ENCODE measurements around the gene CDO1.
"Not testable (repeated sequence)": the region's sequence is repeated elsewhere in the genome, so short reads cannot be mapped to it uniquely, and the experiment has no call there.

CDO1 gene

DNA sequence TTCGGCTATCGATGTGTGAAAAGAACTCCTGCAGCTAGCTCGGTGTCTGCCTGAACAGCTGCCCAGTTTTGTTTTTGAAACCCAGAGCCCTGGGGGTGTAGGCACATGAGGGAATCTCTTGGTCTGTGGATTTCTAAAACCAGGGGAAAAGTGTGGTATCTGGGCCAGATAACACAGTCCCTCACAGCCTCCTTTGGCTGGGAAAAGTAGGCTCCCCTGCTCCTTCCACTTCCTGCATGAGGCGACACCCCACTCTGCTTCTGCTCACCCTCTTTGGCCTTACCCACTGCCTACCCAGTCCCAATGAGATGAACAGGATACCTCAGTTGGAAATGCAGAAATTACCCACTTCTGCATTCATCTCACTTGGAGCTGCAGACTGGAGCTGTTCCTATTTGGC, 9.5 kb upstream of the CDO1 start:
- DNase-seq = no peak

DNA sequence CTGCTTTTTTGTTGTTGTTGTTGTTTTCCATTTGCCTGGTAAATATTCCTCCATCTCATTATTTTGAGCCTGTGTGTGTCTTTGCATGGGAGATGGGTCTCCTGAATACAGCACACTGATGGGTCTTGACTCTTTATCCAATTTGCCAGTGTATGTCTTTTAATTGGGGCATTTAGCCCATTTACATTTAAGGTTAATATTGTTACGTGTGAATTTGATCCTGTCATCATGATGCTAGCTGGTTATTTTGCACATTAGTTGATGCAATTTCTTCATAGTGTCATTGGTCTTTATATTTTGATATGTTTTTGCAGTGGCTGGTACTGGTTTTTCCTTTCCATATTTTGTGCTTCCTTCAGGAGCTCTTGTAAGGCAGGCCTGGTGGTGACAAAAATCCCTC, 8.5 kb upstream of the CDO1 start:
- DNase-seq = not testable (repeated sequence)

DNA sequence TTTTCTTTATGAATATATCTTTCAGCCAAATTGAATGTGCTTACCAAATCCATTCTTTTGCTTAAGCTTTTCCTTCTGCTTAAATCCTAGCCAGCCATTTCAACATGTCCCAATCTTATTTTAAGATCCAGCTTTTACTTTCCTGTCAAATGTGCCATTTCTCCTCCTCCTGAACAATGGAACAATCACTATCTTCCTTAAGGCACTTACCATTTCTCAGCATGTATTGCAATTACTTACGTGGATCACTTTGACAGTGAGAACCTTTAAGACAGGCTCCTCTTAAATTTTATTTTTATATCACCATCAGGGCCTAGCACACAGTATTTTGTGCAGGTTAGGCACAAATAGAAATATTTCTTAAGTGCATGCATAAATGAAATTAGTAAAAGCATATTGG, 4.4 kb upstream of the CDO1 start:
- no peak for DNase-seq

DNA sequence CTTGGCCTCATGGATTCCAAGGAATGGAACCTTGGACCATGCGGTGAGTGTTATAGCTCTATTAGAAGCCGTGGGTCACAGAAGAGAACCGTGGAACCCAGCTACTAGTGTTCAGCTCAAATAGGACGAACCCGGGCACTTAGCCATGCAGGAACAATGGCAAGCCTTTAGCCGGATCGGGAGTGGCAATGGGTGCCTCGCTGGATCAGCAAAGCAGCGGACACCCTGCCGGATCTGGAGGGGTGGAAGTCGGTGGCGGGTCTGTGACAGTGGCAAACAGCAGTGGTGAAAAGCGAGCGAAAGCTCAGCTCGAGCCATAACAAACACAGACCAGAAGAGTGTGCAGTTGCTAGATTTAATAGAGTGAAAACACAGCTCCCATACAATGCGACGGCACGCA, 2.4 kb upstream of the CDO1 start:
- DNase-seq = no peak

DNA sequence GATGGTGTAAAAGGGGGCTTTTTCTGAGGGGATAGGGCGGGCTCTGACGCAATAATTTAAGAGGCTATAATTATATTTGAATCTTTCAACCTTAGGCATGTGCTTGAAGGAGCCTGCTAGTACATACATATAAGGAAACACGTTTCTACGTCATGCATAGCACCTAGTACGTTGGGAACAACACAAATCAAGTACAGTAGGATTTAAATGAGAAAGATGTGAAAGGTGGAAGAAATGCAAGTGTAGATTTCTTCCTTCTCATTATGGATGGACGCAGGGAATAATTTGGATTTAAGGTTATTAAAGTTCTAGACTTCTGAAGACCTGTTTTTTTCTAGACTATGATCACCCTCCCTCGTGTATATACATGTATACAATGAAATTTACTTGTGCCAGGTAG, 927 bp upstream of the CDO1 start:
- no peak for DNase-seq

DNA sequence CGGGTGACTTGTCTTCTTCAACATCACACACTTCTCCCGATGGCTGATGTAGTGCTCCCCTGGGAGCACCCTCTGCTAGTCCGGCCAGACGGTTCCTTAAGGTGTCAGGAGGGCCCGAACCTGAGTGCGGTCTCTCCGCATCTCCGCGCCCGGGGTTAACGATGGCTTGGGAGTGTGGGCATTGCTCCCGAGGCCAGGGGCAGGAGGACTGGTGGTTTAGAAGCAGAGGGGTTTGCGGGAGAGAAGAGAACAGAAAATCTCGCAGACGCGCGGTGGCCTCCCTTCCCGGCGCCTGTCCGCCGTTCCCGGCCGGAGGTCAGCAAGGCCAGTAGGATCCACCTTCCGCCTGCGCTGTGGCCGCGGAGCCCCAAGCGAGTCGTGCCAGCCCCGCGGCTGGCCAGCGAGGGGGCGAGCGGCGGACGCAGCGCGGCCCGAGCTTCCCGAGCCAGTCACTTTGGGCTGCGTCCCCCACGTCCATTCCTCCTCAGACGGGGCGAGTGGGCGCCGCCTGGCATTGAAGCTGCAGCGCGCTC, 700 bp downstream of the CDO1 start:
- no peak for DNase-seq

DNA sequence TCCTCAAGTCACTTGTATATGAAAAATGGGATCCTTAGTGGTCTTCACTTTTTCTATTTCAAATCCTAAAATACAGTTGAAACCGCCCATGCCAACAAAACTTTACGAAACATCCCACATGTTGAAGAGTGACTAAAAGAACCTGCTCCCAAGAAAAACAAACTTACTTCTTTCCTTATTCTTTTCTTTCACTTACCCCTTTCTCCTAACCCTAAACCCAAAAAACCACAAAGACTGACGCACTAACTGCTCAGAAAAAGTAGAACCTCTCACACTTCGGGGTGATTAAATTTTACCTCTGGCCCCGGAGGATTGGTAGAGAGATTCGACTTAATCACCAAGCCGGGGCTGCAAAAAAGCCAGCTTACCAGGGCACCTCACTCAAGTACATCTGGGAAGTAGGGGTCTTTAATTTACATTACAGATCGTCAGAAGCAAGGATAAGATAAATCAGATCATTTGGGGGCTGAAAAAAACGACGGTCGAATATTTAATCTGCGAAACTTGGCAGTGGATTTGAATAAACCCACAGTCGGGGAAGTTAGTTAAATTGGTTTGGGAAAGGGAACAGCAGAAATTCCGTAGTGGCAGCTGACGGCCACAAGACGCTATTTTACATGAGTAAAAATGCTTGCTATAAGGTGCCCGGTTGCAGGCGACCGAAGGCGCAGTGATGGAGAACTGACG, 1.3 kb downstream of the CDO1 start:
- DNase-seq = no peak

DNA sequence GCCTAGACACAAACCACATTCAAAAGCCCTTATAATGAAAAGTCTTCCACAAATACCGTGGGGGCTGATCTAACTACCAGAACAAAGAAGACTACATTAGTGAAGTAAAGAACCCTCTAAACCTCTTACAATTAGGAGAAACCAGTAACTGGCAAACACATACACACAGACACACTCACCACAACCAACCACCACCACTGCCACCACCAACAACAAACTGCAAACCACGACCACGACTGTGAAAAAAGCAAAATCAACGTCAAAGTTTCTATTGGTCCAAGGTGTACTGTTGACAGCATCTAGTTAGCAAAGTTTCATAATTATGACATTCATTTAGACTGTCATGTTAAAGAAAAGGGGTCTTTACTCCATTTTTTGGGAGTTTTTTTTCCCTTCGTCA, 2.7 kb downstream of the CDO1 start:
- DNase-seq = no peak

DNA sequence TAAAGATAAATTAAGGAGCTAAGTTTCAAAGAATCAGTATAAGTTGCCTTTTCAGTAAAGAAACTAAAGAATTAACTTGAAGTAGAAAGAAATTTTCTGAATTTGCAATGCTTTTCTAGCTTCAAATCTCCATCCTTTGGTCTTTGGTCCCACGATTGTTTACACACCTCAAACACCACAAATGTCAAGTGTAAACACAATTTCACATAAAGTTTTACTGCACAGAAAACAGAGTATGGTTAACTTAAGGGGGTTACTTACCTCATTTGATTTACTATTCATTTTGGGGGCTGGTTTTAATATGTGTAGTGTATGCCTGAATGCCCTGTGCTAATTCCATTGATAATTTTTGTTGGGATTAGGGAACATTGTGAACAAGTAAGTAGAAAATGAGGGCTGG, 4.1 kb downstream of the CDO1 start:
- no peak for DNase-seq

DNA sequence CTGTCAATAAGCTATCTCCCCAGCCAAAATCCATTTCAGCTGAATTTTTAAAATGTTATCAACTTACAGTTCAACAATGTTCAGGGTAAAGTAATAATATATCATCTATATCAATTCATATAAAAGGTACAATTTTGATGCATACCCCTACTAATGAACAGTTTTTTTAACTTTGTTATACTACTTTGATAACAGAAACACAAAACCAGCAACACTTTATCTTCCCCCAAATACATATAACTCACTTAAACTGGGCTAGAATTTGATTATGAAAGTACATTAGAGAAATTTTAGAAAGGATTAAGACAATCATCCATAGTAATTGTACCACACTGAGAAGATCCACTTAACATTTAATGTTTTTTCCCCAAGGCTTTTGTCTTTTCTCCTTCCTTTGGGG, 5.1 kb downstream of the CDO1 start:
- no peak for DNase-seq

DNA sequence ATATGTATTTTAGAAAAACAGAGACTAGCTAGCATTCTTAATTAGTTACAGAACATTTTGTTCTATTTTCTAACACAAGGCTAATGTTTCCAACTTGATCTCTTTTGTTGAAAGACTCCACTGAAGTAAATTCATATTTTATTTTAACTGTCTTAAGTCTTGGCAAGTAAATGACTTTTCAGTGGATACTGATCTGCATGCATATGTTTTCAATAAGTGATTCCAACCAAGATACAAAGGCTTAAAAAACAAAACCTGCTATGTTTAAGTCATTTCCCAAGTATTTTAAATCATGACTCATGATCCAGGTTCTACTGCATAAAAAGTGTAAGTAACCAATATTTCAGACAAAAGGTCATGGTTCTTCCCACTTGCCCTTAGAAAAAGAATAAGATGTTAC, 5.7 kb downstream of the CDO1 start:
- no peak for DNase-seq

DNA sequence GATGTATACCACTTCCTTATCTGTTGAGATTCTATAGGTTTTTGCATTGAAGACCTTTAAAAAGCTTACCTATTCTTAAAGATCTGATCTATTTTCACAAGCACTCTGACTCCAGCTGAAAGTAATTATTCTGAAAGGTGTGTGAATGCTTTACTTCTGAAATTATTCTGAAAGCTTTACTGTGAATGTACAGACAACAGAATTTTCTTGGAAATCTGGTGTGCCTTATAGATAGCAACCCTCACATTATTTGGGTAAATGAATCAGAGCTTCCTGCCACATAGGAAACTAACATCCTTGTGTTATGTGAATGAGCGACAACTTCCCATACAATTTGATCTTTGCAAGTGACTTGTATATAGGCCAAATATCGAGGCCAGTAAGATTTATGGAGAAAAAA, 6.5 kb downstream of the CDO1 start:
- DNase-seq = no peak

DNA sequence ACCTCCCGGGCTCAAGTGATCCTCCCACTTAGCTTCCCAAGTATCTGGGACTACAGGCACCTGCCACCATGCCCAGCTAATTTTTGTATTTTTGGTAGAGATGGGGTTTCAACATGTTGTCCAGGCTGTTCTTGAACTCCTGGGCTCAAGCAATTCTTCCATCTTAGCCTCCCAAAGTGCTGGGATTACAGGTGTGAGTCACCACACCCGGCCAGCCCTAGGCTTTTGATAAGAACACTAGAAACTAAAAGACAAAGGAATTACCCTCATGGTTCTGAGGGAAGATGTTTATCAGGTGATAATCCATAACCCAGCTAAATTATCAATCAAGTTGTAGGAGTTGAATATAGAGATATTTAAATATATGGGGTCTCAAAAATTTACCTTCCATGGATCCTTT, 8.4 kb downstream of the CDO1 start:
- not testable (repeated sequence) for DNase-seq

DNA sequence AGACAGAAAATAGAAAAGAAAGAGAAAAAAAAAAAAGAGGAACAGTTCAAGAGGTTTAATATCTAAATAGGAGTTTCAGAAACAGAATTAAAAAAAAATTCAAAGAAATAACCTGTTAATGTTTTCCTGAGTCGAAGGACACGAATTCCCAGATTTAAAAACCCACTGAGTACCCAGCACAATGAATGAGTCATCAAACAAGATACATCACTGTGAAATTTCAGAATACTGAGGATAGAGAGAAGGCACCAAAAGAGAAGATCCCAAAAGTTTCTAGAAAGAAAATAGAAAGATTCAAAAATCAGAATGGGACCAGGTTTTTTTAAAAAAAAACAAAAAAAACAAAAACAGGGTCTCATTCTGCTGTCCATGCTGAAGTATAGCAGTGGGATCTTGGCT, 8.8 kb downstream of the CDO1 start:
- no peak for DNase-seq

DNA sequence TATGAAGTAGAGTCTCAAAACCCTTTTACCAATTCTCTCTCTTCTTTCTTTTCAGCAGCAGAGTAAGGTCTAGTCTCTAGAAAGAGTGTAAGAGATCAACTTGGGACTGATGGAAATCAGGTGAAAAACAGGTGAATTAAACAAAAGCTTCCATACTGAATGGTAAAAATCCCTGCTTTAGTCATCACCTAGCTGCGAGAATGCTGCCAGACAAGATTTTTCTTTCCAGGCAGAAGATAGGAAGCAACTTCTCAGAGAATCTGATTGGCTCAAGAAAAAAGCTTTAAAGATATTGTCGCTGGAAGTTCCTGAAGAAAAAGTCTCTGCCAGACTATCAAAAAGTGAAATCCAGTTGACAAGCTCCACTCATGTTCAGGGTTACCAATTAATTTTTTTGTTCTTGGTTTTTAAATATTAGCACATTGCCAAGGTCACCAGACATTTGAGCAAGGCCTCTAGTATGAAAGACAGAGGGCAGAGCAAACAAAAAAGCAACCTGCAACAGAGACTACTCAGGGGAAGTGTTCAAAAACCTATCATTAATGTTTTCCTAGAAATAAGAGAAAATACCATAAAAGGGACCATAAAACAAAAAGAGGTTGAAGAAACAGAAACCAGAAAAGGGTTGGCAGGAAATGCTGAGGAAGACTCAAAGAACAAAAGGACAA, 9.3 kb downstream of the CDO1 start:
- no peak for DNase-seq

DNA sequence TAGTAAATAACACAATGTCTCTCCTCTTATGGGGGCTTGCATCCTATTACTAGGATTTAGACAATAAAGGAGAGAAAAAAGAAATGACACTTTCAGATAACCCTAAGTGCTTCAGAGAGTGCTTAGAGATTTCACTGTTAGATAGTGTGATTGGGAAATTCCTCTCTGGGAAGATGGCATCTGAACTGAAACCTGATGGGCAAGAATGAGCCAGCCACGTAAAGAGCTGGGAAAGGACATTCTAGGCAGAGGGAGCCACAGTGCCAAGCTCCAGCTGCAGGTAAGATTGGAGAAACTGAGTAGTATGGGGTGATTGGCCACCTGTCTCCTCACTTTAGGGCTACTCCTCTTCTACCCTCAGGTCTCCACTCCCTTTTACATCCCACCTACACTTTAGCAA, 14.5 kb downstream of the CDO1 start:
- DNase-seq = no peak

DNA sequence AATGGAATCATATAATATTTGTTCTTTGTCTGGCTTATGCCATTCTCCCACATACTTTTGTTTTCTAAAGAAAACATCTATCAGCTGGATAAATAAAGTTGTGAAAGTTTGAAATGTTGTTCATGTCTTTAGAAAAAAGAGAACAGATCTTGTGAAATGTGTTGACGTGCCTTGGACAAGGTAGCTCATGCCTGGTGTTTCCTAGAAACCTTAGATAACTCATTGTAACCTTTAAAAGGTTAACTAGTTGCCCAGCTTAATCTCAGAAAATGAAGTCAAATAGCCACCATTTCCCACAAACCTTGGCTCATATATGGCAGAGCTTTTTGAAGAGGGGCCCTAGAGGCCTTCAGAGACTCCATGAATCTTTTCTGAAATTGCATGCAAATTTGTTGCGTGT, 15.3 kb downstream of the CDO1 start:
- no peak for DNase-seq

DNA sequence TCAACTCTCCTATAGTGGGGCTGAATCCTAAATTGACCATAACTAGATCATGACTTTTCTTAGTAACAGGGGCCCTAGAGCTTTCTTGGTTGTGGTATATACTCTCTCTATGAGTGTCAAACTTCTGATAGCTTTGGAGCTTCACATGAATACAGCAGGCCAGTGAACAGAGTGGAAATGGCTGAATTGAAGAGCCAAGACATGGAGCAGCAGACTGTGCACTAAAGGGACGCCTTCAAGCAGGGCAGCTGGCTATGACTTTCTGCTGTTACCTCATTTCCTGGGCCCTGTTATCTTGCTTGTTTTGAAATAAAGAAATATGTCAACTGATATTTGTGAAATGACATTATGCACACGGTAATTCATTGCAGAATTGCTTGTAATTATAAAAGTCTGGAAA, 16.4 kb downstream of the CDO1 start:
- DNase-seq = no peak

DNA sequence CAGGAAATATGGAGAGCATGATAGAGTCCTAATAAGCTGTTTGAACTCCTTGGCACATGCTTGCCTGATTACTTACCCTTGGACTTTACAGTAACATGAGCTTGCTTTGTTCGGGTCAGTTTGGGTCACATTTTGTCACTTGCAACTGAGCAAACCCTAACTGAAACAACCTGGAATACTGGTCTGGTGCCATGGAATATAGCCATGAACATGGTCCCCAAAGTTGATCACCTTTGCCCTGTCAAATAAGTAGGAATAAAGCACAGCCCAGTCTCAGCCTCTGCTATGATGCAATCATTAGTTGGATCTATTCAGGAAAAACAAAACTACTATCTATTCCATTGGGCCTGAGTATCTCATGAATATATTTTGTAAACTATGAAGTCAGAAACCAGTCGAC, 18.2 kb downstream of the CDO1 start:
- no peak for DNase-seq

DNA sequence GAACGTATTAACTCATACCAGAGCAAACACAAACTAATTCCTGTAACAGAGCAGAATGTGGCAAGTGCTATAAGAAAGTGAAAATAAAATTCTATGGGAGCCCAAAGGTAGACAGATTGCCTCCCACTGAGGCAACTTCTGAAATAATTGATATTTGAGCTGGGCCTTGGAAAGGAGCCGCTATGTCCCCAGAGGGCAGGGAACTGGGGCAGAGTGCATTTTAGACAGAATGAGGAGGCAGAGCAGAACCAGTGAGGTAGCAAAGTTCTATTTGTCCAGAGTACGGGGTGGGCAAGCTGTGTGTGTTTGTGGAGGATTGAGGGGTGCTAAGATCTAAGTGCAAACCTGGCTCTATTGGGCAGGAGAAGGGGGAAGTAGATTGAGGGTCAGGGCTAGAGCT, 19.8 kb downstream of the CDO1 start:
- no peak for DNase-seq

DNA sequence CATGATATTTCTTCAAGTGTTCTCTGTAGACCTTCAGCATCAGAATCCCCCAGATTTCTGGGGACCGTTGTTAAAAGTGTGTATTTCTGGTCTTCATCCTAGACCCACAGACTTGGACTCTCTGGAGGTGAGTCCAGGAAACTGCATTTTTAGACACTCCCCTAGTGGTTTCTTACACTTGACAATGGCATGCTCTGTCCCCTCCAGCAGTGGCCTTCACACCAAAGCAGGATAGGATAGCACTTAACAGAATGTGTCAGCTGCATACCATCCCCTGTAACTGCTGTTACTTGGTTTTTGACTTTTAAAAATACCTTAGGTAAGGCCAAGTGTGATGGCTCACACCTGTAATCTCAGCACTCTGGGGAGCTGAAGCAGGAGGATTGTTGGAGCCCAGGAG, 20.8 kb downstream of the CDO1 start:
- no peak for DNase-seq

DNA sequence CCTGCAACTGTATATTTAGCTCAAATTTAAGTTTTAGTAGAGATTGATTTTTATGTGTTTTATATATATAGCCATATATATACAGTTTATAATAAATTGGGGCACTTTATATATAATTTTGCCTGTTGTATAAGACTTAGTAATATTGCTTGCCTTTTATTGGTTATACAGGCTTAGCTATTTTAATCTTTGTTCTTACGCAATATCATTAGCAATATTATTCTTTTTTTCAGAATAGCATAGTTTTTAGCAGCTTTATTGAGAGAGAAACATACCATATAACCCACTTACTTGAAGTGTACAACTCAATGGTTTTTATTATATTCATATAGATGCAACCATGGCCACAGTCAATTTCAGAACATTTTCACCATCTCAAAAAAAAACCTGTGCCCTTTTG, 28.0 kb downstream of the CDO1 start:
- DNase-seq = no peak

DNA sequence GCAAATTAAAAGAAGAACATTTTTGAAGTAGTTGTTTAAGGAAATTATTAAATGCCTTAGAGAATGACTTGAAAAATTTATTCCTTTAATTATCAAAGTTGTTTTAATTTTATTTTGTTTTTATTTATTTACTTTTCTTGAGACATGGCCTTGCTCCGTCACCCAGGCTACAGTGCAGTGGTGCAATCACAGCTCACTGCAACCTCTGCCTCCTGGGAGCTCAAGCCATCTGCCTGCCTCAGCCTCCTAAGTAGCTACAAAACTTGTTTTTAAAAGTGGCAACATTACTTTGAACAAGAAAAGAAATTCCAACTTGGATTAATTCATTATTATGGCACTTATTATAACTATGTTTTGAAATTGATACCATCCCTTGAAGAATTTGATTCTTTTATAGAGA, 29.0 kb downstream of the CDO1 start:
- no peak for DNase-seq

DNA sequence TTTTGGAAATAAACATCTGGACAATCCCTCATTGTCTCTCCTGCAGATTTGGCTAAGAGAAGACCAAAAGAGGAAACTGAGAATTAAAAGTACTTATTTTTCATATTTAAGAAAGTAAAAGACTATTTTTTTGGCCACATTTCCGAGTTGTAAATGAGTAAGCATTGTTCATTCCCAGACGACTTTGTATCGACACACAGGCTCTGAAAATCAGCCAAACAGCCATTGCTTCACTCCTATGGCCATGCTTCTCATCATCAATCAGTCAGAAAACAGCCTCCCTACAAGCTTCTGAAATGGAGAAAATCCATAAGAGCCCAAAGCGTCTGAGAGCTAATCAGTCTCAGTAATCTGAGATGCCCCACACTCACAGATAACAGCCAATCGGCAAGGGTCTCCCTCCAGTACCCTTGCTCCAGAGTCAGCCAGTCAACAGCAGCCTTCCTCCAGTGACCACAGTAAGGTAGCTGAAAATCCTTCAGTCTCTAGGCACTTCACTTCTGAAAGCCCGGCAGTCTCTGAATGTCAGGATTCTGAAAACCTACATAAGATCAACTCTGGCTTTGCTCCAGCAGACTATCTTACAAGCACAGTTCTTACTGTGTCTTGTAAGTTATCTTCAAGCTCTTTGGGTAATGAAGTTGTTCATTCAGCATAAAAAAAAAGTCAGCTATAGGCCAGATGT, 30.9 kb downstream of the CDO1 start:
- DNase-seq = no peak
